Muscle of back (tissue), 11 donors: ENCODE data around the gene PSPN. TPM values are rescaled to one million over a fixed set of nuclear protein-coding genes. Genes with fewer than 3 reads are reported as not detected.
"Not testable (repeated sequence)": the region's sequence is repeated elsewhere in the genome, so short reads cannot be mapped to it uniquely, and the experiment has no call there.

Experiments
- DNase-seq, 3 donors: peaks; one replicate each; pipeline versions ENCODE4 v3.0.0 to v3.0.0-alpha.2; 2013
- polyA plus RNA-seq, 10 donors: library from polyadenylated mRNA; unstranded; fragments of 120-200 nt; gene quantifications; one replicate each; pipeline ENCODE4 v1.2.1, GENCODE V29; 2013; ENCODE audit not compliant: insufficient read length in 10 of 10

Gene PSPN
- polyA plus RNA-seq, 10 donors: 0.69 to 1.3 (median 0.94) TPM

- no peak for DNase-seq
These were observed 36.3 kb upstream of the PSPN start for GRCh38 chr19:6412061-6412446.

- no peak for DNase-seq
These were observed 33.6 kb upstream of the PSPN start for GRCh38 chr19:6409346-6409745.

- DNase-seq: no peak
These were observed 30.7 kb upstream of the PSPN start for GRCh38 chr19:6406401-6406800.

- peak; percentile 62 to 92 (median 86) for DNase-seq
These were observed 27.3 kb upstream of the PSPN start for GRCh38 chr19:6402837-6403608.

DNA sequence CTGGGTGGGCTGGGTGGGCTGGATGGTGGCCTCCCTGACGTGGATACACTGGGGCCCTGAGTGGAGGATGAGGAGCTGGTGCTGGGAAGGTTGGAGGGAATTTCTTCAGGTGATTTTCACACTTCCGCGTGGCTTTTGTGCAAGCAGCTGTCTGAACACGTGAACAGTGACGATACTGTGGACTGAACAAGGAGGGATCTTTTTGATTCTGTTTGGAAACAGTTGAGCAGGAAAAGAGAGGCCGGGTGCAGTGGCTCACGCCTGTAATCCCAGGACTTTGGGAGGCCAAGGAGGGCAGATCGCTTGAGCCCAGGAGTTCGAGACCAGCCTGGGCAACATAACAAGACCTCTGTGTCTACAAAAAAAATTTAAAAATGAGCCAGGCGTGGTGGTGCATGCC is 26.3 kb upstream of the PSPN start:
- DNase-seq: no peak

DNA sequence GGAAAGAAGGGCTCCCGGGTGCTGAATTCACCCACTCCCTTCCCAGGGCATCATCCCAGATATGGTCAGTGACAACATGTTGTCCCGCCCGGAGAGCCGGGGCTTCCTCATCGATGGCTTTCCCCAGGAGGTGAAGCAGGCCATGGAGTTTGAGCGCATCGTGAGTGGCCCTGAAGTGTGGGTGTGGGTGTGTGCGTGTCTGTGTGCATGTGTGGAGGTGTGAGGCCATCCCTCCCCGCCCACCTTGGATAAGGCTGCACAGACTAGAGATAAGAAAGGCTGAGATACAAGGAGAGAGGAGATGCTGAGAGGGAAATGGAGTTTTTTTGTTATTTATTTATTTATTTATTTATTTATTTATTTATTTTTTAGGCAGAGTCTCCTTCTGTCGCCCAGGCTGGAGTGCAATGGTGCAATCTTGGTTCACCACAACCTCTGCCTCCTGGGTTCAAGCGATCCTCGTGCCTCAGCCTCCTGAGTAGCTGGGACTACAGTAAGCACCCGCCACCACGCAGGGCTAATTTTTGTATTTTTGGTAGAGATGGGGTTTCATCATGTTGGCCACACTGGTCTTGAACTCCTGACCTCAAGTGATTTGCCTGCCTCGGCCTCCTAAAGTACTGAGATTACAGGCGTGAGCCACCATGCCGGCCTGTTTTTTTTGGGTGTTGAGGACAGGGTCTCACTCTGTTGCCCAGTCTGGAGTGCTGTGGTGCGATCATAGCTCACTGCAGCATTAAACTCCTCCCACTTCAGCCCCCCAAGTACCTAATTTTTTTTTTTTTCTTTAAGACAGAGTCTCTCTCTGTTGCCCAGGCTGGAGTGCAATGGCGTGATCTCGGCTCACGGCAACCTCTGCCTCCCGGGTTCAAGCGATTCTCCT is 24.6 kb upstream of the PSPN start:
- not testable (repeated sequence) for DNase-seq

DNA sequence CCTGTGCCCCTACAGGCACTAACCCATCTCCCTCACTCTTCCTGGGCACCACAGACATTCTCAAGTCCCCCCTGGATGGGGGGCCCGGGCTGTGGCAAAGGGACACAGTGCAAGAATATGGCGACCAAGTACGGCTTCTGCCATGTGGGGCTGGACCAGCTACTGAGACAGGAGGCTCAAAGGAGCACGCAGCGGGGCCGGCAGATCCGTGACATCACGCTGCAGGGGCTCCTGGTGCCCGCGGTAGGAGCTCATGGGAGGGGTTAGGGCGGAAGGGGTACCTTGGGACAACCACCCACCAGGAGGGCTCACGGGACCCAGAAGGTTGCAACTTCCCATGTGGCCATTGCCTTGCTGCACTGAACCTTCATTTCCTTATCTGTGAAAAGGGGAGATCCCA is 20.6 kb upstream of the PSPN start:
- DNase-seq: no peak

- DNase-seq: no peak
These were observed 19.1 kb upstream of the PSPN start for GRCh38 chr19:6394831-6395230.

- no peak for DNase-seq
These were observed 18.3 kb upstream of the PSPN start for GRCh38 chr19:6393983-6394412.

DNA sequence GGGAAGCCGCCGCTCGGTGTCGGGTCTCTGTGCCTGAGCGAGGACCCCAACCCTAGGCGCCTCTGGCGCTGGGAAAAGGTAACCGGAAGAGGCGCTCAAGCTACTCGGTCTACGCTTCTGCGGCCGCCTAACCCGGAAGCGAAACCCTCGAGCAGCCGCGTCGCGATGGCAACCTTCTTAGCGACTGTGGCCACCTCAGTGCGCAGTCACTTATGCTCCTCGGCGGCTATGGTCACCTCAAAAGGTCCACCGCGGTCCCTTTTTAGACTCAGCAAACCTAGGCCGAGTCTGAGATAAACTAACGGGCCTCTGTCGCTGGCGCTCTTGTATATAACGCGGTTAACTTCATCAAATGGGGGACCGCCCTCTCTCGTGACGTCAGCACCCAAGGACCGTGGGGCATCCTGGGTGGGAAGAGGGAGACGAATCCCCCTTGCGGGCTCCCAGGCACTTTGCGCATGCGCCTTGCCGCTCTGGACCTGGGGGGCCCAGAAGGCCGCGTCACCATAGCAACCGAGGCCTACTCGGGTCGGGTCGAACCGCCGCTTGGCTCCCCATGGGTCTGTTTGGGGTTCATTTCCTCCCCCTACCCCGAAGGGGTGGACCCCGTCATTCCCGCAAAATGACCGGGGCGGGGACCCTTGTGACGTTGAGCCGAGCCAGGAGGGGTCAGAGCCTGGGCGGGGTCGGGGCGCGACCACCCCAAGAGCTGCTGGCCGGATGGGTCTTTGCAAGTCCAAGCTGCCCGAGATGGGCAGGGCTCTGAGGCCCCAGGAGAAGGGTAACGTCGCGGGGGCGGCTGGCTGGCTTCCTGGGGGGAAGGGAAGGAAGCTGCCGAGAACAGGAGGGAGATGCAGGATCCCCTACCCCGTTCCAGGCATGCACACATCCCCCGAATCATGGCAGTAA is 17.6 kb upstream of the PSPN start, which contains the start of gene GTF2F1:
GTF2F1 (minus strand) TSS at position 91 of the 909 bp plus-strand sequence. CDS start 169 bp downstream, outside the sequence.
- DNase-seq: peak; percentile 97 to 99 (median 98)

DNA sequence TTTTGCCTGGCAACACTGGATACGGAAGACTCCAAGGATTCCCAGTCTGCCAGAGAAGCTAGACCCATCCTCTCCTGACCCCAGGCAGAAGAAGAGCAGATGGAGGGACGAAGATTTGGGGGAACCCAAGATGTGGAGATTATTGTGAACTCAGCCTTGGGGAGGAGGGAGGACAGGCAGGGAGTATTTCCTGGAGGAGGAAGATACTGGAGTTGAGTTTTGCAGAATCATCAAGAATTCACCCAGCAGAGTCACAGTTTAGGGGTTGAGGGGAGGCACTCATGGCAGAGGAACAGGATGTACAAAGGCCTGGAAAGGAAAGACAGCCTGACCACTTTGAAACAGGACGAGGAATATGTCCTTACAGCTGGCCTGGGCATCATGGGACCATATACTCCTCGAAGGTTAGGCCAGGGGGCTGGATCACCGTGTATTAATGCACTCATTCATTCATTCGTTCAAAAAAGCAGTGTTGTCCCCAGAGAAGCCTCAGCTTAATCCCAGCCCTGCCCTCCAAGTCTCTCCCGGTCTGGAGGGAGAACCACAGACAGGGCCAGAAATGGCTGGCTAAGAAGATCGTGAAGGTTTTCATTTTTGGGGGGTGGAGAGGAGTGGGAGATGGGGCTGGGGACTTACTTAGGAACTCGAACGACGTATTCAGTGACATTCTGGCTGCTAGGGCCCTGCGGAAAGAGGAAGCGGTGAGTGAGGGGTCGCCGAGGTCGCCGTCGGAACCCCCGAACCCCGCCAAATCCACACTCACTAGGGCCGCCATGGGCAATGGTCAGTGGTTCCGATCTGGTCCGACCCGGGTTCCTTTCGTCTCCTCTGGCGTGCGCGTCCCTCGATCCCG is 16.7 kb upstream of the PSPN start:
- DNase-seq: no peak

GRCh38 chr19:6387372-6387771 is 11.6 kb upstream of the PSPN start:
- no peak for DNase-seq

GRCh38 chr19:6384381-6384780 is 8.6 kb upstream of the PSPN start:
- no peak for DNase-seq

GRCh38 chr19:6383188-6383587 is 7.5 kb upstream of the PSPN start:
- no peak for DNase-seq

- no peak for DNase-seq
These were observed 5.5 kb upstream of the PSPN start for GRCh38 chr19:6381030-6381750.

- DNase-seq: no peak
These were observed 4.0 kb upstream of the PSPN start for GRCh38 chr19:6379744-6380143.

- no peak for DNase-seq
These were observed 2.8 kb upstream of the PSPN start for GRCh38 chr19:6378486-6378885.

DNA sequence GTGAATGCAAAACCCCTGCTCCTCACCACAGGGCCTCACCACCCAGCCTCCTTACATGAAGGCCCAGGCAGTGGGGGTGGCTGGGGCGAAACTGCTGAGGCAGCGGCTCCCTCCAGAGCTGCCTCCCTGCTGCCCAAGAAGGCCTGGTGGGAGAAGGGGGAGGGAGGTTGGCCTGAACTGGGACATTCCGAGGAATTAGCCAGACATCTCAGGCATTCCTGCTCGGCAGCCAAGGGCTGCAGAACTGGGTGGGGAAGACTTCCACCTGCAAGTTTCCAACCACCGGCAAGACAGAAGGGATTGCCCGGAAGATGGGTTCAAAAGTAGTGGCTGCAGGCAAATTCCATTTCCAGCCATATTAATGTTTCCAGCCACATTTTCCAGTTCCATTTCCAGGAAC is 2.3 kb upstream of the PSPN start:
- peak in 2 of 3 donors; percentile 40 to 61 for DNase-seq

DNA sequence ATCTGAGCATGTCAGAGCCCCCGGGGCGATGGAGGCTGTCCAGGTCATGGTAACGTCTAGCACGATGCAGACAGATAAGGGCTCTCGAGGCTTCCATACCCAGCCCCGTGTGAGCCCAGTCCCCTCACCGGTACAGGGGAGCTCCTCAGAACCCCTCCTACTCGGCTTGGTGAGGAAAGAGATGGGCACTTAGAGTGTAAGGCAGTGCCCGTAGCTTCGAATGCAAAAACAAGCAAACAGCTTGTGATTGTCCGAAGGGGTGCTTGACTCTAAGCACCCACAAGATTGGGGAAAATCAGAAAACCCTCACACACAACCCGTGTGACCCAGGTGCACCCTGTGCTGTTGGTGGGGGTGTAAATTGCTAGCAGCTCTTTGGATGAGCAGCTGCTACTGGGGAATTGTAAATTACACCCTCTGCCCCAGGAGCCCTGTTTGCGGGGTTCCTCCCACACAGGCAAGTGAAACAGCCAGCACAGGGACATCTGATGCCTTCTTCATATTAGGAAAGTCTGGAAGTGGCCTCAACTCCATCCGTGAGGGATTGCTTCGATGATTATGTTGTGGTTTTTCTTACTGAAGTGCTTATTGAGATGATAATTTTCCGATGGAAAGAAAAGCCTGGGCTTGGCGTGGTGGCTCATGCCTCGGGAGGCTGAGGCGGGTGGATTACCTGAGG is 918 bp upstream of the PSPN start:
- DNase-seq: peak in 1 of 3 donors; percentile 42
